GM21447 (cell line): ENCODE measurements around the gene RAB11FIP5.
"Not testable (repeated sequence)": the region's sequence is repeated elsewhere in the genome, so short reads cannot be mapped to it uniquely, and the experiment has no call there.

Experiments
- ATAC-seq: cut with Tn5 transposase; IDR thresholded peaks from one replicate; pipeline ENCODE4 v1.9.1; 2021; ENCODE audit not compliant: unreplicated experiment

Gene RAB11FIP5

GRCh38 chr2:73110168-73111072 is 2.3 kb downstream of the RAB11FIP5 start:
- ATAC-seq, result no peak

- ATAC-seq, result no peak
Measured at GRCh38 chr2:73109431-73110167, 3.1 kb downstream of the RAB11FIP5 start.

- no peak for ATAC-seq
Measured at GRCh38 chr2:73107211-73107926, 5.4 kb downstream of the RAB11FIP5 start.

GRCh38 chr2:73106791-73107190 is 6.0 kb downstream of the RAB11FIP5 start:
- ATAC-seq, result no peak

GRCh38 chr2:73105511-73105971 is 7.2 kb downstream of the RAB11FIP5 start:
- no peak for ATAC-seq

- ATAC-seq, result no peak
Measured at GRCh38 chr2:73104933-73105332, 7.8 kb downstream of the RAB11FIP5 start.

GRCh38 chr2:73103018-73103542 is 9.7 kb downstream of the RAB11FIP5 start:
- ATAC-seq, result no peak

- no peak for ATAC-seq
Measured at GRCh38 chr2:73101626-73102256, 11.0 kb downstream of the RAB11FIP5 start.

GRCh38 chr2:73100956-73101355 is 11.8 kb downstream of the RAB11FIP5 start:
- no peak for ATAC-seq

GRCh38 chr2:73099486-73099885 is 13.3 kb downstream of the RAB11FIP5 start:
- no peak for ATAC-seq

GRCh38 chr2:73095910-73096309 is 16.8 kb downstream of the RAB11FIP5 start:
- ATAC-seq, result no peak

GRCh38 chr2:73093601-73094218 is 19.0 kb downstream of the RAB11FIP5 start:
- ATAC-seq, result not testable (repeated sequence)

GRCh38 chr2:73092146-73092783 is 20.5 kb downstream of the RAB11FIP5 start:
- no peak for ATAC-seq

- no peak for ATAC-seq
Measured at GRCh38 chr2:73091696-73092095, 21.1 kb downstream of the RAB11FIP5 start.

GRCh38 chr2:73091164-73091563 is 21.6 kb downstream of the RAB11FIP5 start:
- ATAC-seq, result no peak

GRCh38 chr2:73089270-73090030 is 23.3 kb downstream of the RAB11FIP5 start:
- no peak for ATAC-seq

- no peak for ATAC-seq
Measured at GRCh38 chr2:73088703-73089102, 24.0 kb downstream of the RAB11FIP5 start.

- ATAC-seq, result no peak
Measured at GRCh38 chr2:73088211-73088610, 24.5 kb downstream of the RAB11FIP5 start.

GRCh38 chr2:73087311-73087710 is 25.4 kb downstream of the RAB11FIP5 start:
- ATAC-seq, result no peak
